Hypothalamus (tissue), 51 donors: ENCODE measurements around the gene ASPDH.

Experiments
- DNase-seq, 51 donors: peaks; one replicate each; lab custom pipeline; 2025; lab: John Stamatoyannopoulos, UW

The ASPDH gene

GRCh38 chr19:50513746-50514345 is at the start of gene ASPDH:
Gene ASPDH (minus strand): TSS chr19:50513913. CDS start chr19:50513823, 90 bp downstream.
- peak in 33 of 51 donors; percentile 15 to 71 (median 47) for DNase-seq

GRCh38 chr19:50562996-50563395 is 49.3 kb upstream of the ASPDH start:
- DNase-seq, result peak in 2 of 51 donors; percentile 8 to 19

- no peak for DNase-seq
These were observed 48.6 kb upstream of the ASPDH start for GRCh38 chr19:50562329-50562728.

- DNase-seq, result no peak
These were observed 45.9 kb upstream of the ASPDH start for GRCh38 chr19:50559636-50560035.

- no peak for DNase-seq
These were observed 44.7 kb upstream of the ASPDH start for GRCh38 chr19:50558449-50558848.

- DNase-seq, result no peak
These were observed 44.3 kb upstream of the ASPDH start for GRCh38 chr19:50558039-50558438.

- DNase-seq, result no peak
These were observed 43.4 kb upstream of the ASPDH start for GRCh38 chr19:50557009-50557613.

- peak; percentile 26 to 90 (median 67) for DNase-seq
These were observed 42.7 kb upstream of the ASPDH start for GRCh38 chr19:50556282-50557008.

- peak in 11 of 51 donors; percentile 19 to 50 (median 37) for DNase-seq
These were observed 42.0 kb upstream of the ASPDH start for GRCh38 chr19:50555450-50556281.

- no peak for DNase-seq
These were observed 41.3 kb upstream of the ASPDH start for GRCh38 chr19:50555033-50555432.

- no peak for DNase-seq
These were observed 40.5 kb upstream of the ASPDH start for GRCh38 chr19:50554212-50554611.

GRCh38 chr19:50553134-50553703 is 39.5 kb upstream of the ASPDH start:
- DNase-seq, result no peak

GRCh38 chr19:50552540-50552939 is 38.8 kb upstream of the ASPDH start:
- DNase-seq, result no peak

- DNase-seq, result peak in 43 of 51 donors; percentile 27 to 88 (median 65)
These were observed 38.0 kb upstream of the ASPDH start for GRCh38 chr19:50551715-50552187.

GRCh38 chr19:50551034-50551714 is 37.5 kb upstream of the ASPDH start:
- DNase-seq, result peak in 19 of 51 donors; percentile 17 to 61 (median 31)

- DNase-seq, result peak in 4 of 51 donors; percentile 27 to 60 (median 47)
These were observed 36.9 kb upstream of the ASPDH start for GRCh38 chr19:50550594-50550966.

GRCh38 chr19:50549927-50550593 is 36.3 kb upstream of the ASPDH start:
- peak in 4 of 51 donors; percentile 21 to 55 (median 32) for DNase-seq

- DNase-seq, result peak in 10 of 51 donors; percentile 15 to 73 (median 34)
These were observed 35.6 kb upstream of the ASPDH start for GRCh38 chr19:50549059-50549926.
